Type B pancreatic cell (in vitro differentiated cells): ENCODE measurements around the gene IARS1. TPM values are rescaled to one million over a fixed set of nuclear protein-coding genes. Genes with fewer than 3 reads are reported as not detected.
A peak's percentile ranks its signal among the peaks of the same experiment; 100 is the strongest.

ENCODE experiments used
- DNase-seq: peaks from one replicate; pipeline ENCODE4 v3.0.0; 2021; ENCODE audit warnings: mixed read lengths; ENCODE audit not compliant: unreplicated experiment; ENCODE audit errors: extremely low spot score
- H3K27ac Mint-ChIP-seq: 2 replicates; pipeline ENCODE4 v1.8.0; 2021; ENCODE audit warnings: mild to moderate bottlenecking, mixed read lengths
- H3K27me3 Mint-ChIP-seq: 2 replicates; pipeline ENCODE4 v1.8.0; 2021; ENCODE audit warnings: mixed read lengths
- H3K36me3 Mint-ChIP-seq: 2 replicates; pipeline ENCODE4 v1.8.0; 2021; ENCODE audit warnings: mixed read lengths
- H3K4me1 Mint-ChIP-seq: one replicate; pipeline ENCODE4 v1.8.0; 2021; ENCODE audit warnings: mixed read lengths; ENCODE audit not compliant: unreplicated experiment
- H3K4me3 Mint-ChIP-seq: 2 replicates; pipeline ENCODE4 v1.8.0; 2021; ENCODE audit warnings: mild to moderate bottlenecking, mixed read lengths
- H3K9me3 Mint-ChIP-seq: 2 replicates; pipeline ENCODE4 v1.8.0; 2021; ENCODE audit warnings: mixed read lengths
- long read RNA-seq: library from polyadenylated mRNA; unstranded; transcript quantifications from one replicate; pipeline ENCODE4 v2.0.0, GENCODE V29; 2020
- total RNA-seq: library from RNA; stranded (reverse); gene quantifications from 2 replicates; pipeline ENCODE4 v1.2.1, GENCODE V29; 2021; ENCODE audit warnings: low replicate concordance
- TF ChIP-seq, protein P1 (sequence below): fragments of 200-600 bp; sonication (generic); conservative IDR thresholded peaks from 2 replicates; pipeline ENCODE4 v1.5.0; 2021; ENCODE audit warnings: antibody characterized with exemption, mild to moderate bottlenecking

IARS1 gene
- 125 and 143 TPM in 2 replicates for total RNA-seq
- long read RNA-seq, full-length matches to known transcripts: 5 of 152 reads
- long read RNA-seq, partial matches to known transcripts: 131 of 152 reads
- long read RNA-seq, other reads (novel, unspliced or antisense): 16 of 152 reads

DNA sequence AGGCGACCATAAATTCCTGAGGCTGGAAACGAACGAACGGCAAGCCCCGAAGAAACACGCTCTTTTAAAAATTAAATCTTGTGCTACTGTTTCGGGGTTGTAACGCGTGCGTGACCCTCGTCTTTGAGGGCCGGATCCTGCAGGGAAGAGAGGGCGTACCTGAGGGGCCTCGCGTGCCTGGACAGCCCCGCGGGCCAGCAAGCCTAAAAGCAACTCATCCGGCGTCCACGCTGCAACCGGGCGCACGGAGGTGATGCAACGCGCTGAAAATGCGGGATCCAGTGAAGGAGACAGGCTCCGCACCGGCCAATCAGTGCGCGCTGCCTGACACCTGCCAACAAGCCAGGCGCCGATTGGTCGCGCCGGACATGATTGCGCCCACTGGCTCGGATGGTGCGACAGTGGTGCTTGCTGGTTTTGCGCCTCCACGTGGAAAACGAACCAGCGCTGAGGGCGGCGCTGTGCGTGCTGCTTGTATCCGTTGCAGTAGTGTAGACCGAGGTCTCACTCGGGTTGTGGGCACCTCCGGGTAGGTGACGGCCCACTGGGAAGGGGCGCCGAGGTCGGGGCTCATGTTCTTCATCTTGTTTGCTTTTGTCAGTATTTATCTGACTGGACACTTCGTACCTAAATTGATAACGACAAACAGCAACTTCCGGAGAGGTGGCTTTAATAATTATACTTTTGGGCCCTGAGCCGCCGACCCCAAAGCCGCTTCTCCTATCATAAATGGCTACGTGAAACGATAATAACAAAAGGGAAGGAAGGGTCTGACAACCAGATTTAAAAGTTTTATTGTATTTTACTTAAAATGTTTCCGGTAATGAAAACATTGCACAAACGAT, at the start of gene IARS1:
IARS1 (minus strand) TSS at position 246 of the 845 bp plus-strand sequence. CDS start 4,278 bp downstream, outside the sequence.
- Mint-ChIP-seq H3K4me3 (peak within 1 kb of the TSS; percentile 95), H3K4me1 (peaks cover 28% of the 10 kb centered on the region), H3K27ac (peak within 1 kb of the TSS; percentile 96), H3K9me3 (no peaks in the 10 kb centered on the region), H3K27me3 (no peaks in the 10 kb centered on the region), H3K36me3 (peaks cover 23% of the 10 kb centered on the region)
- TF ChIP-seq, protein P1, sequence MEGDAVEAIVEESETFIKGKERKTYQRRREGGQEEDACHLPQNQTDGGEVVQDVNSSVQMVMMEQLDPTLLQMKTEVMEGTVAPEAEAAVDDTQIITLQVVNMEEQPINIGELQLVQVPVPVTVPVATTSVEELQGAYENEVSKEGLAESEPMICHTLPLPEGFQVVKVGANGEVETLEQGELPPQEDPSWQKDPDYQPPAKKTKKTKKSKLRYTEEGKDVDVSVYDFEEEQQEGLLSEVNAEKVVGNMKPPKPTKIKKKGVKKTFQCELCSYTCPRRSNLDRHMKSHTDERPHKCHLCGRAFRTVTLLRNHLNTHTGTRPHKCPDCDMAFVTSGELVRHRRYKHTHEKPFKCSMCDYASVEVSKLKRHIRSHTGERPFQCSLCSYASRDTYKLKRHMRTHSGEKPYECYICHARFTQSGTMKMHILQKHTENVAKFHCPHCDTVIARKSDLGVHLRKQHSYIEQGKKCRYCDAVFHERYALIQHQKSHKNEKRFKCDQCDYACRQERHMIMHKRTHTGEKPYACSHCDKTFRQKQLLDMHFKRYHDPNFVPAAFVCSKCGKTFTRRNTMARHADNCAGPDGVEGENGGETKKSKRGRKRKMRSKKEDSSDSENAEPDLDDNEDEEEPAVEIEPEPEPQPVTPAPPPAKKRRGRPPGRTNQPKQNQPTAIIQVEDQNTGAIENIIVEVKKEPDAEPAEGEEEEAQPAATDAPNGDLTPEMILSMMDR: peak; percentile 45
- DNase-seq: peak; percentile 100

DNA sequence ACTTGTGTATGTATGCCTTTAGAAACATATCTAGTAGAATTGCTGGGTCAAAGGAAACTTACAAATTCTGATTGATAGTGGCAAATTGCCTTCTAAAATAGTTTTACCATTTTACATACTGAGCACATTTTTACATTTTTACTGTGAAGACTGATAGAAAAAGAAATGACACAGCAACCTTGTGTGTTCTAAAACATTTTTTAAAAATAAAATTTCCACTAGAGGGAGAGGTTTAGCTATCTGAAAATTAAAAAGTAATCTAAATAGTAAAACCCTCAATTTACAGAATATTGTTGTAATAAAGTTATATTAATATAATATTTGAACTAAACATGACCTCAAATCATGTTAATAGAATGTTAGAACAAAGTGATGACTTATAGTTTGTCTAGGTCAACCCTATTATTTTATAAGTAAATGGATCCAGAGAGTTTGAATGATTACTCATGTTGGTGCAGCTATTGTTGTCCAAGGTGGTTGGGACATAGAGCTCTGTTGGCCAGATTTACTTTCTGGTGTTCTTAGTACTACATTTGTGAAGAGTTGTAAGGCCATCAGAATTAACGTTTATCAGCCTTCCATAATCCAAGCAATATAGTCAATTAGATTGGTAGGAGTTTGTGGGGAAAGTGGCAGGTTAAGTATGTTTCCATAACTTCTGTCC, 49.5 kb upstream of the IARS1 start:
- Mint-ChIP-seq H3K27ac (no peak overlapping the region), H3K36me3 (peaks cover 9% of the 10 kb centered on the region), H3K4me1 (no peaks in the 10 kb centered on the region), H3K27me3 (no peaks in the 10 kb centered on the region), H3K4me3 (no peak overlapping the region), H3K9me3 (no peaks in the 10 kb centered on the region)
- TF ChIP-seq, protein P1: peak; percentile 28
- DNase-seq: no peak

DNA sequence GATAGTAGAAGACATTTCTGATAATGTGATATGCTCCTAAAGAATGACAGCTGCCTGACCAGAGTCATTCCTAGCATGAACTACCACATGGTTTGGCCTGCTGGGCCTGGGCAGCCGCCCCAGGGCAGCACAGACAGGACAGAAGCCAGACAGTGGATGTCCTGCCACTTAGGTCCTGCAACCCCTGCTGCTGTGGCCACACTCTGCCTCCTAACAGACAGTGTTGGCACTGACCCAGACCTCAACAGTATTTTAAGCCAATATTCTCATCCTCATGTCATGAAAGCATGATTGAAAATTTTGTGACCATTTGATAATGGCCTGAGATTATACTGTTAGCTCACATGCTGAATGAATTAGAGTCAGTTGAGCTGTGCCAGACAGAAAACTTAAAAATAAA, 48.1 kb upstream of the IARS1 start:
- no peak for DNase-seq
- Mint-ChIP-seq H3K4me3 (no peak overlapping the region), H3K27me3 (no peaks in the 10 kb centered on the region), H3K36me3 (peaks cover 9% of the 10 kb centered on the region), H3K27ac (no peak overlapping the region), H3K4me1 (no peaks in the 10 kb centered on the region), H3K9me3 (no peaks in the 10 kb centered on the region)
- TF ChIP-seq, protein P1: no peak

DNA sequence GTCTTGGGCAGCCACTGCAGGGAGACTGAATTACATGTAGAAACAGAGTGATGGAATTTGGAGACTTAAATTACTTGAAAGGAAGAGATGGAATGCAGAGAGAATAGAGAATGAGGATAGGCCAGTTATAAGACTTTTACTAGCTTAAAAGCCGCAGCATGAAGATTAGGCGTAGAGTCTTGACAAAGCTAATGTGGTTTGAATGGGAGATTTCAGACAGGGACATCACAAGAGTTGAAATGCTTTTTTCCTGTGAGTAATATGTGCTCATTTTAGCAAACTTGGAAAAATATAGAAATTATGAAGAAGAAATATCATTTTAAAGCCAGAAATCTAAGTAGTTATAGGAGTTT, 39.8 kb upstream of the IARS1 start:
- no peaks in the 10 kb centered on the region for H3K9me3 Mint-ChIP-seq
- no peaks in the 10 kb centered on the region for H3K27me3 Mint-ChIP-seq
- no peaks in the 10 kb centered on the region for H3K4me1 Mint-ChIP-seq
- no peaks in the 10 kb centered on the region for H3K36me3 Mint-ChIP-seq
- H3K27ac Mint-ChIP-seq: no peak overlapping the region
- TF ChIP-seq, protein P1: no peak
- H3K4me3 Mint-ChIP-seq: no peak overlapping the region
- no peak for DNase-seq

DNA sequence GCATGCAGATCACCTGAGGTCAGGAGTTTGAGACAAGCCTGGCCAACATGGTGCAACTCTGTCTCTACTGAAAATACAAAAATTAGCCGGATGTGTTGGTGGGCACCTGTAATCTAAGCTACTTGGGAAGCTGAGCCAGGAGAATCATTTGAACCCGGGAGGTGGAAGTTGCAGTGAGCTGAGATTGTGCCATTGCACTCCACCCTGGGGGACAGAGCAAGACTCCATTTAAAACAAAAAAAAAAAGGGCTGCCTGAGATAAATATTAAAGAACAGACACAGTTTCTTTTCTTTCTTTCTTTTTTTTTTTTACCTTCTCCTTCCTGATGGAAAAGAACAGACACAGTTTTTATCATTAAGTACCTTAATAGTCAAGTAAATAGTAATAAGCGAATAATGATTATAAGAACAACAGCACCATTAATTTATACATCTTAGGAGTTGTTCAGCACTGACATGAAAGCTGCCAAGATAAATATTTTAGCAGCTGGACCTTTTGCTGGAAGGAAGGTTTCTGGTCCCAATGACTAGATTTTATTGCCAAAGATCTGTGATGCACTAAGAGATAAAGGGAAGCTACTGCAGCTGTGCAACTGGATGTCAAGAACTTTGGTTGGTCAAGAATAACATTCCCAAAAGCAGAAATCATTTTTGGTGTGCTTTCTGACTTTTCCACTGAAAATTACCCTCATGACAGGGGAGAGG, 39.2 kb upstream of the IARS1 start:
- TF ChIP-seq, protein P1: no peak
- no peak overlapping the region for H3K4me3 Mint-ChIP-seq
- no peaks in the 10 kb centered on the region for H3K4me1 Mint-ChIP-seq
- no peaks in the 10 kb centered on the region for H3K36me3 Mint-ChIP-seq
- no peak for DNase-seq
- H3K9me3 Mint-ChIP-seq: no peaks in the 10 kb centered on the region
- no peak overlapping the region for H3K27ac Mint-ChIP-seq
- H3K27me3 Mint-ChIP-seq: no peaks in the 10 kb centered on the region
